H9 (cell line): Measurements from ENCODE around the gene SPOP. TPM values are rescaled to one million over a fixed set of nuclear protein-coding genes. Genes with fewer than 3 reads are reported as not detected.

Experiments used
- DNase-seq: peaks from one replicate; pipeline ENCODE4 v3.0.0-alpha.2; 2017
- H2AFZ ChIP-seq: one replicate; pipeline ENCODE4 v1.6.1; 2013; ENCODE audit warnings: mild to moderate bottlenecking, low read length, control low read depth, moderate library complexity
- H2AK5ac ChIP-seq: 2 replicates; pipeline ENCODE4 v1.6.1; 2013; ENCODE audit warnings: low read length, control low read depth, mixed read lengths; ENCODE audit not compliant: insufficient read length
- H2BK120ac ChIP-seq: one replicate; pipeline ENCODE4 v1.6.1; 2013; ENCODE audit warnings: low read depth, mild to moderate bottlenecking, low read length, control low read depth, inconsistent platforms; ENCODE audit not compliant: poor library complexity, severe bottlenecking
- H2BK12ac ChIP-seq: 2 replicates; pipeline ENCODE4 v1.6.1; 2013; ENCODE audit warnings: low read length, control low read depth, mixed read lengths, low read depth; ENCODE audit not compliant: insufficient read length
- H2BK15ac ChIP-seq: 2 replicates; pipeline ENCODE4 v1.6.1; 2013; ENCODE audit warnings: low read depth, low read length, control low read depth
- H2BK20ac ChIP-seq: one replicate; pipeline ENCODE4 v1.6.1; 2013; ENCODE audit warnings: low read depth, mild to moderate bottlenecking, low read length, control low read depth, inconsistent platforms; ENCODE audit not compliant: poor library complexity, severe bottlenecking
- H2BK5ac ChIP-seq: 2 replicates; pipeline ENCODE4 v1.6.1; 2013; ENCODE audit warnings: low read length, control low read depth, mixed read lengths; ENCODE audit not compliant: insufficient read length
- H3K14ac ChIP-seq: 2 replicates; pipeline ENCODE4 v1.6.1; 2013; ENCODE audit warnings: low read length, control low read depth; ENCODE audit not compliant: insufficient read depth
- H3K18ac ChIP-seq: 2 replicates; pipeline ENCODE4 v1.6.1; 2013; ENCODE audit warnings: low read depth, mild to moderate bottlenecking, mixed read lengths, low read length, control low read depth; ENCODE audit not compliant: insufficient read length
- H3K23ac ChIP-seq: 2 replicates; pipeline ENCODE4 v1.6.1; 2013; ENCODE audit warnings: low read length, control low read depth, mixed read lengths, low read depth; ENCODE audit not compliant: insufficient read length
- H3K23me2 ChIP-seq: 2 replicates; pipeline ENCODE4 v1.6.1; 2013; ENCODE audit warnings: low read depth, mild to moderate bottlenecking, mixed read lengths, low read length, control low read depth; ENCODE audit not compliant: insufficient read length, poor library complexity, severe bottlenecking
- H3K27ac ChIP-seq: 2 replicates; pipeline ENCODE4 v1.5.1; 2013; ENCODE audit warnings: low read length, control low read depth, mixed read lengths, low read depth; ENCODE audit not compliant: insufficient read length
- H3K27me3 ChIP-seq: 2 replicates; pipeline ENCODE4 v1.6.1; 2013; ENCODE audit warnings: low read length, control low read depth, inconsistent platforms; ENCODE audit not compliant: insufficient read depth
- H3K4ac ChIP-seq: 2 replicates; pipeline ENCODE4 v1.6.1; 2013; ENCODE audit warnings: low read depth, mild to moderate bottlenecking, control low read depth, inconsistent platforms, low read length, moderate library complexity
- H3K4me1 ChIP-seq: 2 replicates; pipeline ENCODE4 v1.6.1; 2013; ENCODE audit warnings: low read length, control low read depth, inconsistent platforms; ENCODE audit not compliant: insufficient read depth
- H3K4me2 ChIP-seq: 2 replicates; pipeline ENCODE4 v1.6.1; 2013; ENCODE audit warnings: low read length, control low read depth, mixed read lengths; ENCODE audit not compliant: insufficient read length, insufficient read depth
- H3K56ac ChIP-seq: 2 replicates; pipeline ENCODE4 v1.6.1; 2013; ENCODE audit warnings: low read depth, mild to moderate bottlenecking, mixed read lengths, low read length, control low read depth; ENCODE audit not compliant: insufficient read length
- H3K79me1 ChIP-seq: 2 replicates; pipeline ENCODE4 v1.6.1; 2013; ENCODE audit warnings: low read depth, mild to moderate bottlenecking, moderate library complexity, low read length, control low read depth, inconsistent platforms; ENCODE audit not compliant: insufficient read depth, poor library complexity, severe bottlenecking
- H3K79me2 ChIP-seq: 2 replicates; pipeline ENCODE4 v1.6.1; 2013; ENCODE audit warnings: low read length, control low read depth, inconsistent platforms; ENCODE audit not compliant: insufficient read depth
- H3K9ac ChIP-seq: 2 replicates; pipeline ENCODE4 v1.6.1; 2013; ENCODE audit warnings: low read length, control low read depth, mixed read lengths; ENCODE audit not compliant: insufficient read length; ENCODE audit errors: extremely low read depth
- H3K9me3 ChIP-seq: one replicate; pipeline ENCODE4 v1.6.1; 2013; ENCODE audit warnings: low read depth, low read length, inconsistent platforms; ENCODE audit not compliant: control insufficient read depth
- H3T11ph ChIP-seq: one replicate; pipeline ENCODE4 v1.6.1; 2013; ENCODE audit warnings: mild to moderate bottlenecking, low read length, control low read depth, inconsistent platforms
- H4K20me1 ChIP-seq: one replicate; pipeline ENCODE4 v1.6.1; 2013; ENCODE audit not compliant: control insufficient read depth, insufficient read length, insufficient read depth
- H4K5ac ChIP-seq: 2 replicates; pipeline ENCODE4 v1.6.1; 2013; ENCODE audit warnings: low read depth, mild to moderate bottlenecking, mixed read lengths, low read length, control low read depth; ENCODE audit not compliant: insufficient read length
- H4K8ac ChIP-seq: replicated peaks from 2 replicates; pipeline ENCODE4 v1.6.1; 2013; ENCODE audit warnings: low read length, control low read depth, mixed read lengths, low read depth; ENCODE audit not compliant: insufficient read length
- H4K91ac ChIP-seq: 2 replicates; pipeline ENCODE4 v1.6.1; 2013; ENCODE audit warnings: low read depth, mild to moderate bottlenecking, moderate library complexity, mixed read lengths, low read length, control low read depth; ENCODE audit not compliant: insufficient read length
- H3K27ac Mint-ChIP-seq, 3 experiments: 2 replicates in 2 of 3; 3 replicates in 1 of 3; pipeline ENCODE4 v1.8.0; 2020 to 2021; ENCODE audit warnings: mixed read lengths in 3 of 3, mild to moderate bottlenecking in 1 of 3, moderate library complexity in 1 of 3
- H3K27me3 Mint-ChIP-seq: 2 replicates; pipeline ENCODE4 v1.8.0; 2021; ENCODE audit warnings: low read depth, mild to moderate bottlenecking, moderate library complexity, mixed read lengths
- H3K36me3 Mint-ChIP-seq, 3 experiments: 2 replicates in 2 of 3; 3 replicates in 1 of 3; pipeline ENCODE4 v1.8.0; 2020 to 2021; ENCODE audit warnings: low read depth in 3 of 3, mixed read lengths in 3 of 3; ENCODE audit not compliant: insufficient read depth in 1 of 3
- H3K4me1 Mint-ChIP-seq, 2 experiments: 2 replicates each; pipeline ENCODE4 v1.8.0; 2020; ENCODE audit warnings: mixed read lengths in 2 of 2
- H3K4me3 Mint-ChIP-seq, 2 experiments: 2 replicates in 1 of 2; 3 replicates in 1 of 2; pipeline ENCODE4 v1.8.0; 2020 to 2021; ENCODE audit warnings: mild to moderate bottlenecking in 2 of 2, mixed read lengths in 2 of 2, moderate library complexity in 1 of 2
- H3K9me3 Mint-ChIP-seq, 2 experiments: 2 replicates in 1 of 2; 3 replicates in 1 of 2; pipeline ENCODE4 v1.8.0; 2020; ENCODE audit warnings: mild to moderate bottlenecking in 2 of 2, mixed read lengths in 2 of 2, moderate library complexity in 1 of 2
- CTCF ChIP-seq: fragments of 200-600 bp; sonication (generic); conservative IDR thresholded peaks from 3 replicates; pipeline ENCODE4 v1.8.0; 2021; ENCODE audit warnings: antibody characterized with exemption, mild to moderate bottlenecking
- WGBS: extraction: QIAGEN DNeasy Blood & Tissue Kit; methylation state at CpG from one replicate; pipeline ENCODE4 v1.1.7; 2013; ENCODE audit warnings: missing lambda C conversion rate, low lambda C conversion rate, mixed read lengths; ENCODE audit not compliant: insufficient read length; ENCODE audit errors: extremely low coverage; 5-methylcytosine and 5-hydroxymethylcytosine counted together
- total RNA-seq: library from RNA; stranded (reverse); gene quantifications from 2 replicates; pipeline ENCODE4 v1.2.1, GENCODE V29; 2021

The SPOP gene
- total RNA-seq, 1 experiment from 2014 or later, result 33.7 TPM

GRCh38 chr17:49585422-49586027, 92.4 kb downstream of the SPOP start:
- H3K36me3 Mint-ChIP-seq, result no peaks in the 10 kb centered on the region
- no peaks in the 10 kb centered on the region for H3K9me3 Mint-ChIP-seq
- no peak overlapping the region for H3K18ac ChIP-seq
- no peak overlapping the region for H2BK12ac ChIP-seq
- no peaks in the 10 kb centered on the region for H3K9me3 ChIP-seq
- no peak overlapping the region for H3K4me3 Mint-ChIP-seq
- H3K79me1 ChIP-seq, result no peaks in the 10 kb centered on the region
- no peak overlapping the region for H3K27ac Mint-ChIP-seq
- H3K4me2 ChIP-seq, result no peak overlapping the region
- H2BK120ac ChIP-seq, result no peak overlapping the region
- H2BK15ac ChIP-seq, result no peak overlapping the region
- no peak overlapping the region for H3T11ph ChIP-seq
- H4K8ac ChIP-seq, result no peak overlapping the region
- no peak overlapping the region for H2AFZ ChIP-seq
- no peaks in the 10 kb centered on the region for H3K27me3 ChIP-seq
- no peak overlapping the region for H3K27ac ChIP-seq
- H3K23me2 ChIP-seq, result no peaks in the 10 kb centered on the region
- H2BK5ac ChIP-seq, result no peak overlapping the region
- H3K79me2 ChIP-seq, result no peaks in the 10 kb centered on the region
- H2BK20ac ChIP-seq, result no peak overlapping the region
- H2AK5ac ChIP-seq, result no peak overlapping the region
- no peak overlapping the region for H3K23ac ChIP-seq
- WGBS, result no CpG with 5 or more reads among the region's 3 CpGs
- peak; percentile 59 for TF ChIP-seq CTCF
- H3K4ac ChIP-seq, result no peak overlapping the region
- no peaks in the 10 kb centered on the region; the same call in 1 of the 2 replicates for H3K27me3 Mint-ChIP-seq
- H4K91ac ChIP-seq, result no peak overlapping the region
- no peaks in the 10 kb centered on the region for H4K20me1 ChIP-seq
- H4K5ac ChIP-seq, result no peak overlapping the region
- DNase-seq, result peak; percentile 88
- H3K14ac ChIP-seq, result no peak overlapping the region
- peaks cover 13 to 25% of the 10 kb centered on the region in 2 experiments for H3K4me1 Mint-ChIP-seq
- no peaks in the 10 kb centered on the region for H3K4me1 ChIP-seq
- H3K56ac ChIP-seq, result no peak overlapping the region
- H3K9ac ChIP-seq, result no peak overlapping the region
